Rectal smooth muscle tissue (tissue), 1 donor: Measurements from ENCODE around the gene ATXN10.
"Not testable (repeated sequence)": the region's sequence is repeated elsewhere in the genome, so short reads cannot be mapped to it uniquely, and the experiment has no call there.

Experiments
- H3K27ac ChIP-seq: one replicate; pipeline ENCODE4 v1.7.0; 2013; ENCODE audit warnings: low read depth, low read length, inconsistent platforms
- H3K27me3 ChIP-seq: one replicate; pipeline ENCODE4 v1.7.0; 2013; ENCODE audit warnings: low read length; ENCODE audit not compliant: control insufficient read depth, insufficient read depth
- H3K36me3 ChIP-seq: one replicate; pipeline ENCODE4 v1.7.0; 2013; ENCODE audit warnings: low read length; ENCODE audit not compliant: control insufficient read depth, insufficient read depth
- H3K4me1 ChIP-seq: one replicate; pipeline ENCODE4 v1.7.0; 2013; ENCODE audit warnings: low read length; ENCODE audit not compliant: control insufficient read depth, insufficient read depth
- H3K4me3 ChIP-seq: one replicate; pipeline ENCODE4 v1.7.0; 2013; ENCODE audit warnings: low read length
- H3K9ac ChIP-seq: one replicate; pipeline ENCODE4 v1.7.0; 2013; ENCODE audit warnings: low read length

Gene ATXN10

GRCh38 chr22:45707605-45708004 is 36.0 kb downstream of the ATXN10 start:
- Histone ChIP-seq H3K27me3 (no peaks in the 10 kb centered on the region), H3K36me3 (peaks cover 8% of the 10 kb centered on the region), H3K4me3 (no peak overlapping the region), H3K27ac (no peak overlapping the region), H3K9ac (no peak overlapping the region), H3K4me1 (peaks cover 11% of the 10 kb centered on the region)

DNA sequence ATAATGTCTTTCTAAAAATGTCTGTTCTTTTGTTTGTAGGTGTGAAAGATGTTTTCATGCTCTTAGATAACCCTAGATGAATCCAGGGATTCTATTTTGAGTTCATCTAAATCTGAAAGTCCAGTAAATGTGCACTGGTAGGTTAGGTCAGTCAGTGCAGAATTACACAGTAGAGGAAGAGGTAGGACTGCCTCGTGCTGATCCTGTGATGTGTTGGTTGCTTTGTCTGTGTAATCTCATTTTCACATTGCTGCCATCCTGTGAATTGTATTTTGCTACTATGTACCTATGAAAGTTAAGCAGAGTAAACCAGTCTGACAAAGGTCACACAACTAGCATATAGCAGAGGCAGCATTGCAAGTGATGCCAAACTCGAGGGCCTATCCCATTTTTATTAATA is 36.5 kb downstream of the ATXN10 start:
- H3K4me3 ChIP-seq = no peak overlapping the region
- H3K27me3 ChIP-seq = no peaks in the 10 kb centered on the region
- H3K9ac ChIP-seq = no peak overlapping the region
- H3K4me1 ChIP-seq = peaks cover 11% of the 10 kb centered on the region
- peaks cover 8% of the 10 kb centered on the region for H3K36me3 ChIP-seq
- H3K27ac ChIP-seq = no peak overlapping the region

- H3K4me3 ChIP-seq = no peak overlapping the region
- no peak overlapping the region for H3K9ac ChIP-seq
- H3K27ac ChIP-seq = no peak overlapping the region
- peaks cover 11% of the 10 kb centered on the region for H3K4me1 ChIP-seq
- peaks cover 8% of the 10 kb centered on the region for H3K36me3 ChIP-seq
- H3K27me3 ChIP-seq = no peaks in the 10 kb centered on the region
Measured at GRCh38 chr22:45709060-45709739, 37.6 kb downstream of the ATXN10 start.

GRCh38 chr22:45709866-45710265 is 38.2 kb downstream of the ATXN10 start:
- H3K36me3 ChIP-seq = peaks cover 8% of the 10 kb centered on the region
- no peak overlapping the region for H3K27ac ChIP-seq

GRCh38 chr22:45710469-45710868 is 38.8 kb downstream of the ATXN10 start:
- Histone ChIP-seq H3K4me3 (no peak overlapping the region), H3K27me3 (no peaks in the 10 kb centered on the region), H3K9ac (no peak overlapping the region), H3K4me1 (peaks cover 11% of the 10 kb centered on the region), H3K36me3 (peaks cover 8% of the 10 kb centered on the region), H3K27ac (no peak overlapping the region)

More at GRCh38 chr22:45709866-45710265, 38.2 kb downstream of the ATXN10 start:
- Histone ChIP-seq H3K4me3 (no peak overlapping the region), H3K27me3 (no peaks in the 10 kb centered on the region), H3K4me1 (peaks cover 11% of the 10 kb centered on the region), H3K9ac (no peak overlapping the region)

DNA sequence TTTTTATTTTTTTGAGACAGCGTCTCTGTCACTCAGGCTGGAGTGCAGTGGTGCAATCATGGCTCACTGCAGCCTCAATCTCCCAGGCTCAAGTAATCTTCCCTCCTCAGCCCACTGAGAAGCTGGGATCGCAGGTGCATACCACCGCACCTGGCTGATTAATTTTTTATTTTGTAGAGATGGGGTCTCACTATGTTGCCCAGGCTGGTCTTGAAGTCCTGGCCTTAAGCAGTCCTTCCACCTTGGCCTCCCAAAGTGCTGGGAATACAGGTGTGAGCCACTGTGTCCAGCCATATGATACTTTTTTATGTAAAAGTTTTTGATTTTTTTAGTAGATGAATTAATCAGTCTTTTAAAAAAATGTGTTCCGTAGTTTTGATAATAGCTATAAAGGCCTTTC is 42.8 kb downstream of the ATXN10 start:
- H3K4me3 ChIP-seq, H3K27ac ChIP-seq, H3K9ac ChIP-seq: not testable (repeated sequence)

DNA sequence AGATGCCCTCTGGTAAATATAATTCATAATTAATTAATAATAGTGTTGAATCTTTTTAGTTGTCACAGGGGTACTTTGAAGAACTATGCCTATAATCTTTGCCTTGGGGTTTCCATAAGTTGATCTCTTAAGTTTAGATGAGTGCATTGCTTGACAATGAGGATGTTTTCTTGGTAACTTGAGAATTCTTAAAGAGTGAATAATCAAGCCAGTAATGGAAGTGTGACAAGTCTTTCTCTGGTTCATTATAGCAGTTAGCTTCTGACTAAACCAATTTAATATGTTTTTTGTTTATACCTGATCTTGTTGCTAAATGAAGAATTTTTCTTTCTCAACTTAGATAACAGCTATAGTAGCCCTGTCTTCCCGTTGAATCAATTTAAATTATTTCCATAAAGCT is 46.2 kb downstream of the ATXN10 start:
- H3K9ac ChIP-seq = no peak overlapping the region
- no peak overlapping the region for H3K27ac ChIP-seq
- H3K4me1 ChIP-seq = no peaks in the 10 kb centered on the region
- no peak overlapping the region for H3K4me3 ChIP-seq
- H3K27me3 ChIP-seq = no peaks in the 10 kb centered on the region
- peaks cover 2% of the 10 kb centered on the region for H3K36me3 ChIP-seq

More for the DNA sequence above, 42.8 kb downstream of the ATXN10 start:
- not testable (repeated sequence) for H3K36me3 ChIP-seq, H3K4me1 ChIP-seq, H3K27me3 ChIP-seq

DNA sequence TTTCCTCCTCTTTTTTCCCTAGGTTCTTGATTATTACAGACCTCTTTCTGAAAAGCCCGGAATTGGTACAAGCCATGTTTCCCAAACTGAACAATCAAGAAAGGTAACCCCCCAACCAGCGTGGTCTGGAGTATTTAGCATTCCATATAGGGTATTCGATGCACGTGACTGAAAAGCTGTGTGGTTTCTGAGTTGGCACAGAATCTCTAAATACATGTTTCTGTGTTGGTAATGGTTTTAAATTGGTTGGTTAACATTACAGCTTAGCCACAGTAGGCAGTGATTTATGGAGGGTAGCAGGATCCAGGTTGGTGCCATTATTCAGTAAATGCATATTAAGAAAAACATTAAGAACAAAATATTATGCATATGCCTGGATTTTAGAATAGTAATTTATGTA is 46.8 kb downstream of the ATXN10 start:
- Histone ChIP-seq H3K36me3 (peaks cover 2% of the 10 kb centered on the region), H3K4me3 (no peak overlapping the region), H3K27me3 (no peaks in the 10 kb centered on the region), H3K4me1 (no peaks in the 10 kb centered on the region), H3K9ac (no peak overlapping the region), H3K27ac (no peak overlapping the region)

DNA sequence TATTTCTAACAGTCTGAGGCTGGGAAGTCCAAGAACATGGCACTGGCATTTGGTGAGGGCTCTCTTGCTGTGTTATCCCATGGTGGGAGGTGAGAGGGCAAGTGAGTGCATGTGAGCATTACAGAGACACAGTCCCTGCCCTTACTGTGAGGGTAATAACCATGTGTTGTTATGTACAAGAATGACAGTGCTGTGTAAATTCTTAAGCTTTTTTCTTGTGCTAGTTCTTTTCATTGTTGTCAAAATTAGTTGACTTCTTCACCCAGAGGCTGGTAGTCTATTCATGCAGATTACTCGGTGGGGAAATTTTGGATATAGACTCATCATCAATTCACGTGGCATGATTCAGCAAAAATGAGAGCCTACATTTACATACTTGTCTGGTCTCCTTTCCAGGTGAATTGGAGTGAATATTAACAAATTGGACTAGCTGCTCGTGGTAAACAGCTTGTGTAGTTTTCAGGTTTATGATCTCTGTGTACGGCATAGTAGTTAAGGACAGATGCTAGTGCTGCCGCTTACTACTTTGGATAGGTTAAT is 49.3 kb downstream of the ATXN10 start:
- no peaks in the 10 kb centered on the region for H3K4me1 ChIP-seq
- no peaks in the 10 kb centered on the region for H3K27me3 ChIP-seq
- H3K27ac ChIP-seq = no peak overlapping the region
- H3K9ac ChIP-seq = no peak overlapping the region
- H3K4me3 ChIP-seq = no peak overlapping the region
- peaks cover 2% of the 10 kb centered on the region for H3K36me3 ChIP-seq

GRCh38 chr22:45722006-45722405 is 50.4 kb downstream of the ATXN10 start:
- H3K27me3 ChIP-seq = no peaks in the 10 kb centered on the region
- no peak overlapping the region for H3K4me3 ChIP-seq
- H3K4me1 ChIP-seq = no peaks in the 10 kb centered on the region
- H3K36me3 ChIP-seq = peaks cover 2% of the 10 kb centered on the region
- H3K27ac ChIP-seq = no peak overlapping the region
- H3K9ac ChIP-seq = no peak overlapping the region

DNA sequence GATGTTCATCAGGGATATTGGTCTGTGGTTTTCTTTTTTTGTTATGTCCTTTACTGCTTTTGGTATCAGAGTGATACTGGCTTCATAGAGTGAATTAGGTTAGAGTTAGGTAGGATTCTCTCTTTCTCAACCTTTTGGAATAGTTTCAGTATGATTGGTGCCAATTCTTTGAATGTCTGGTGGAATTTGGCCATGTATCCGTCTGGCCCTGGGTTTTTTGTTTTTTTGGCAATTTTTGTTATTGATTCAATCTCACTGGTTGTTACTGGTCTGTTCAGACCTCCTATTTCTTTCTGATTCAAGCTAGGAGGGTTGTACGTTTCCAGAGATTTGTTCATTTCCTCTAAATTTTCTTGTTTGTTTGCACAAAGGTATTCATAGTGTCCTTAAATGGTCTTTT is 54.4 kb downstream of the ATXN10 start:
- peaks cover under 1% of the 10 kb centered on the region for H3K36me3 ChIP-seq
- H3K4me1 ChIP-seq = no peaks in the 10 kb centered on the region
- H3K27me3 ChIP-seq = no peaks in the 10 kb centered on the region
- H3K27ac ChIP-seq = no peak overlapping the region
- no peak overlapping the region for H3K9ac ChIP-seq
- H3K4me3 ChIP-seq = no peak overlapping the region

GRCh38 chr22:45731041-45731797 is 59.6 kb downstream of the ATXN10 start:
- H3K4me3 ChIP-seq = no peak overlapping the region
- H3K9ac ChIP-seq = no peak overlapping the region
- H3K36me3 ChIP-seq = peaks cover 4% of the 10 kb centered on the region
- H3K27me3 ChIP-seq = no peaks in the 10 kb centered on the region
- H3K27ac ChIP-seq = no peak overlapping the region
- H3K4me1 ChIP-seq = peaks cover 3% of the 10 kb centered on the region
